IPS-20b (cell line): ENCODE measurements around the gene TTC3.
"Not testable (repeated sequence)": the region's sequence is repeated elsewhere in the genome, so short reads cannot be mapped to it uniquely, and the experiment has no call there.

ENCODE experiments used
- H3K27ac ChIP-seq: one replicate; pipeline ENCODE4 v1.5.1; 2013; ENCODE audit warnings: low read length
- H3K27me3 ChIP-seq: 2 replicates; pipeline ENCODE4 v1.6.1; 2013; ENCODE audit warnings: mild to moderate bottlenecking, low read length, inconsistent platforms; ENCODE audit not compliant: insufficient read depth
- H3K36me3 ChIP-seq: 2 replicates; pipeline ENCODE4 v1.6.1; 2013; ENCODE audit warnings: low read depth, mild to moderate bottlenecking, inconsistent platforms, low read length, moderate library complexity; ENCODE audit not compliant: insufficient read depth
- H3K4me1 ChIP-seq: 2 replicates; pipeline ENCODE4 v1.6.1; 2013; ENCODE audit warnings: mild to moderate bottlenecking, control low read depth, inconsistent platforms, low read length, moderate library complexity; ENCODE audit not compliant: insufficient read depth
- H3K4me3 ChIP-seq: 2 replicates; pipeline ENCODE4 v1.5.1; 2013; ENCODE audit warnings: mild to moderate bottlenecking, low read length, inconsistent platforms
- H3K9ac ChIP-seq: 2 replicates; pipeline ENCODE4 v1.6.1; 2013; ENCODE audit warnings: low read depth, mild to moderate bottlenecking, inconsistent platforms, low read length, moderate library complexity
- H3K9me3 ChIP-seq: 2 replicates; pipeline ENCODE4 v1.6.1; 2013; ENCODE audit warnings: mild to moderate bottlenecking, low read depth, low read length, inconsistent platforms; ENCODE audit not compliant: insufficient read depth

The TTC3 gene

GRCh38 chr21:37041706-37042271 lies 31.3 kb upstream of the TTC3 start:
- Histone ChIP-seq H3K4me1 (peaks cover under 1% of the 10 kb centered on the region), H3K9me3 (no peaks in the 10 kb centered on the region), H3K9ac (no peak overlapping the region), H3K36me3 (no peaks in the 10 kb centered on the region), H3K4me3 (no peak overlapping the region), H3K27ac (no peak overlapping the region), H3K27me3 (peaks cover 69% of the 10 kb centered on the region)

GRCh38 chr21:37043818-37044217 lies 29.2 kb upstream of the TTC3 start:
- Histone ChIP-seq H3K4me3 (no peak overlapping the region), H3K4me1 (peaks cover 7% of the 10 kb centered on the region), H3K27ac (no peak overlapping the region), H3K27me3 (peaks cover 69% of the 10 kb centered on the region), H3K36me3 (no peaks in the 10 kb centered on the region), H3K9ac (no peak overlapping the region), H3K9me3 (no peaks in the 10 kb centered on the region)

- Histone ChIP-seq H3K27ac (no peak overlapping the region), H3K27me3 (peaks cover 71% of the 10 kb centered on the region), H3K36me3 (no peaks in the 10 kb centered on the region), H3K4me1 (peaks cover 7% of the 10 kb centered on the region), H3K9me3 (no peaks in the 10 kb centered on the region), H3K9ac (no peak overlapping the region), H3K4me3 (no peak overlapping the region)
These were observed 28.4 kb upstream of the TTC3 start for GRCh38 chr21:37044643-37045042.

GRCh38 chr21:37045149-37045548 lies 27.9 kb upstream of the TTC3 start:
- Histone ChIP-seq H3K4me3 (no peak overlapping the region), H3K27me3 (peaks cover 70% of the 10 kb centered on the region), H3K9ac (no peak overlapping the region), H3K27ac (no peak overlapping the region), H3K36me3 (no peaks in the 10 kb centered on the region), H3K4me1 (peaks cover 7% of the 10 kb centered on the region), H3K9me3 (no peaks in the 10 kb centered on the region)

GRCh38 chr21:37045556-37045955 lies 27.5 kb upstream of the TTC3 start:
- peaks cover 7% of the 10 kb centered on the region for H3K4me1 ChIP-seq
- H3K27ac ChIP-seq: no peak overlapping the region
- H3K36me3 ChIP-seq: no peaks in the 10 kb centered on the region
- H3K27me3 ChIP-seq: peaks cover 66% of the 10 kb centered on the region
- no peak overlapping the region for H3K4me3 ChIP-seq
- H3K9ac ChIP-seq: no peak overlapping the region
- no peaks in the 10 kb centered on the region for H3K9me3 ChIP-seq

- no peak overlapping the region for H3K27ac ChIP-seq
- H3K9ac ChIP-seq: no peak overlapping the region
- H3K4me3 ChIP-seq: no peak overlapping the region
- H3K27me3 ChIP-seq: peaks cover 54% of the 10 kb centered on the region
- H3K4me1 ChIP-seq: peaks cover 7% of the 10 kb centered on the region
- no peaks in the 10 kb centered on the region for H3K9me3 ChIP-seq
- no peaks in the 10 kb centered on the region for H3K36me3 ChIP-seq
These were observed 26.0 kb upstream of the TTC3 start for GRCh38 chr21:37047079-37047478.

- not testable (repeated sequence) for H3K4me3 ChIP-seq, H3K27ac ChIP-seq, H3K9me3 ChIP-seq, H3K36me3 ChIP-seq, H3K4me1 ChIP-seq, H3K9ac ChIP-seq
- H3K27me3 ChIP-seq: peaks cover 50% of the 10 kb centered on the region
These were observed 23.3 kb upstream of the TTC3 start for GRCh38 chr21:37049741-37050140.

GRCh38 chr21:37055271-37055855 lies 17.7 kb upstream of the TTC3 start:
- H3K27ac ChIP-seq: no peak overlapping the region
- peaks cover 14% of the 10 kb centered on the region for H3K4me1 ChIP-seq
- no peak overlapping the region for H3K4me3 ChIP-seq
- no peaks in the 10 kb centered on the region for H3K27me3 ChIP-seq
- H3K9ac ChIP-seq: no peak overlapping the region
- no peaks in the 10 kb centered on the region for H3K36me3 ChIP-seq
- H3K9me3 ChIP-seq: no peaks in the 10 kb centered on the region

GRCh38 chr21:37057614-37058013 lies 15.4 kb upstream of the TTC3 start:
- Histone ChIP-seq H3K36me3 (no peaks in the 10 kb centered on the region), H3K9ac (no peak overlapping the region), H3K27me3 (no peaks in the 10 kb centered on the region), H3K4me1 (peaks cover 19% of the 10 kb centered on the region), H3K9me3 (no peaks in the 10 kb centered on the region), H3K27ac (no peak overlapping the region), H3K4me3 (no peak overlapping the region)

GRCh38 chr21:37058261-37058660 lies 14.8 kb upstream of the TTC3 start:
- Histone ChIP-seq H3K4me3 (no peak overlapping the region), H3K36me3 (no peaks in the 10 kb centered on the region), H3K27me3 (no peaks in the 10 kb centered on the region), H3K27ac (no peak overlapping the region), H3K4me1 (peaks cover 19% of the 10 kb centered on the region), H3K9me3 (no peaks in the 10 kb centered on the region), H3K9ac (no peak overlapping the region)

- Histone ChIP-seq H3K27me3 (no peaks in the 10 kb centered on the region), H3K4me3 (no peak overlapping the region), H3K36me3 (no peaks in the 10 kb centered on the region), H3K27ac (no peak overlapping the region), H3K9ac (no peak overlapping the region), H3K4me1 (peaks cover 19% of the 10 kb centered on the region), H3K9me3 (no peaks in the 10 kb centered on the region)
These were observed 13.9 kb upstream of the TTC3 start for GRCh38 chr21:37059181-37059580.

- peaks cover 19% of the 10 kb centered on the region for H3K4me1 ChIP-seq
- H3K27ac ChIP-seq: no peak overlapping the region
- peak overlapping the region; percentile 6; the same call in 1 of the 2 replicates for H3K4me3 ChIP-seq
- no peaks in the 10 kb centered on the region for H3K9me3 ChIP-seq
- peaks cover 5% of the 10 kb centered on the region; the same call in 1 of the 2 replicates for H3K36me3 ChIP-seq
- H3K9ac ChIP-seq: no peak overlapping the region
- H3K27me3 ChIP-seq: no peaks in the 10 kb centered on the region
These were observed 12.8 kb upstream of the TTC3 start for GRCh38 chr21:37060296-37060695.
